Measurements from ENCODE around the gene CSGALNACT2. TPM values are rescaled to one million over a fixed set of nuclear protein-coding genes. Genes with fewer than 3 reads are reported as not detected.
A peak's percentile ranks its signal among the peaks of the same experiment; 100 is the strongest.

Gene CSGALNACT2
- 12.3 and 14.1 TPM in 2 replicates for total RNA-seq (2013; cell fraction: nucleolus; rRNA removed)
- total RNA-seq (2014; rRNA removed) (5.1 and 6.4 TPM in 2 replicates), total RNA-seq (2014; rRNA removed; fragmentation: Illumina TruSeq; extraction: Trizol) (6.0 and 6.3 TPM in 2 replicates), total RNA-seq (2021) (7.6 and 8.4 TPM in 2 replicates), polyA plus RNA-seq (2011; rRNA removed) (12.6 and 18.8 TPM in 2 replicates), polyA plus RNA-seq (2014; fragmentation: Illumina TruSeq; extraction: Trizol) (12.3 and 18.3 TPM in 2 replicates), polyA plus RNA-seq (2014; fragmentation: Nextera tagmentation; extraction: Ambion mirVana) (1 to 10 TPM; 2.5 to 4.0 TPM), polyA plus RNA-seq (2014; rRNA removed) (7.4 and 10.1 TPM in 2 replicates), polyA plus RNA-seq (2016; fragmentation: Nextera tagmentation; extraction: Ambion mirVana) (1 to 10 TPM; 9.0 to 9.9 TPM), polyA minus RNA-seq (2011; rRNA and poly(A)+ RNA removed) (5.5 and 7.8 TPM in 2 replicates), Bru-seq, nascent RNA (percentile 88 among the genes with signal in this experiment), BruChase-seq, experiment 1, labeled RNA remaining after a 6-hour chase (percentile 82 among the genes with signal in this experiment), BruChase-seq, experiment 2, labeled RNA remaining after a 2-hour chase (percentile 89 among the genes with signal in this experiment)
- 5.7 TPM for polyA plus RNA-seq (2011; ENCODE audit: low read depth)
- polyA plus RNA-seq (2011; cell fraction: cytosol; rRNA removed) = 4.6 and 6.2 TPM in 2 replicates
- polyA plus RNA-seq (2011; cell fraction: nucleus; rRNA removed) = 12.0 and 12.8 TPM in 2 replicates
- polyA plus RNA-seq (2012) = 8.0 and 10.6 TPM in 2 replicates
- polyA minus RNA-seq (2011; cell fraction: cytosol; rRNA and poly(A)+ RNA removed) = 3.2 and 3.5 TPM in 2 replicates
- polyA minus RNA-seq (2011; cell fraction: nucleus; rRNA and poly(A)+ RNA removed) = 2.5 and 3.7 TPM in 2 replicates
- long read RNA-seq, experiment 1, partial matches to known transcripts = 1 of 3 reads
- long read RNA-seq, experiment 1, other reads (novel, unspliced or antisense) = 0 of 3 reads
- long read RNA-seq, experiment 2, partial matches to known transcripts = 4 of 9 reads
- long read RNA-seq, experiment 2, other reads (novel, unspliced or antisense) = 3 of 9 reads

GRCh38 chr10:43138021-43138756 lies at the start of gene CSGALNACT2:
CSGALNACT2 (plus strand) TSS chr10:43138445; CDS start chr10:43155150, 16,705 bp downstream.
- peak within 1 kb of the TSS; percentile 83 for H3K4me2 ChIP-seq (ENCODE audit: control insufficient read depth, insufficient read depth)
- H3K36me3 ChIP-seq (ENCODE audit: control insufficient read depth in 2 of 2, insufficient read depth in 2 of 2, low read length in 1 of 2) = no peaks in the 10 kb centered on the region
- in situ Hi-C loops (cut with MboI) = loop anchor here (10.0 to 25.0 kb wide), 3 partner anchors 274 to 583 kb away; partner anchors contain the start of genes HNRNPF and ZNF33B
- ATAC-seq (peak; percentile 87), FAIRE-seq (no peak), DNase-seq (ENCODE audit: low read depth, low spot score) (no peak)
- H3K27ac ChIP-seq (ENCODE audit: control insufficient read depth, insufficient read depth) = peak within 1 kb of the TSS; percentile 82
- no peaks in the 10 kb centered on the region for H3K9me3 ChIP-seq (replicated peaks; ENCODE audit: control insufficient read depth, insufficient read depth, low read length)
- peaks cover 32% of the 10 kb centered on the region for H3K4me1 ChIP-seq (ENCODE audit: control insufficient read depth, insufficient read depth, low read length)
- H2AFZ ChIP-seq (ENCODE audit: control insufficient read depth, low read depth, low read length) = peak within 1 kb of the TSS; percentile 78
- SMC1A ChIA-PET (ENCODE audit: uncharacterized antibody, unreplicated experiment) = interaction anchor here (1.1 to 2.7 kb wide), 4 partner anchors 14 to 25 kb away, joined by 3 to 8 read pairs (median 5); no protein-coding TSS in a partner anchor
- CTCF ChIA-PET = interaction anchor here (0.7 to 3.5 kb wide), 6 partner anchors 18 to 252 kb away, joined by 3 to 17 read pairs (median 5); no protein-coding TSS in a partner anchor
- RAD21 ChIA-PET (ENCODE audit: unreplicated experiment) = interaction anchor here (0.6 to 2.0 kb wide), 6 partner anchors 12 to 370 kb away, joined by 3 to 9 read pairs (median 4); no protein-coding TSS in a partner anchor
- no peaks in the 10 kb centered on the region for H3K27me3 ChIP-seq (replicated peaks in 1 of 2; ENCODE audit: control insufficient read depth in 2 of 2, insufficient read depth in 2 of 2, low read length in 1 of 2)
- intact Hi-C loops (cut with micrococcal nuclease; ENCODE audit: unreplicated experiment) = loop anchor here (5.0 to 10.0 kb wide), 2 partner anchors 269 to 503 kb away; partner anchors contain the start of genes HNRNPF and ZNF33B
- no TSS peak for BruUV-seq (replicated peaks)
- H3K4me3 ChIP-seq = peak within 1 kb of the TSS; percentile 91
- peak within 1 kb of the TSS; percentile 88 for H3K9ac ChIP-seq (ENCODE audit: control insufficient read depth, insufficient read depth, low read length)
- no peaks in the 10 kb centered on the region for H4K20me1 ChIP-seq (ENCODE audit: control insufficient read depth, insufficient read depth)
- WGBS (ENCODE audit: insufficient coverage, insufficient replicate concordance, low lambda C conversion rate, missing lambda C conversion rate) = under 1% methylated on average over 72 of the region's 93 CpGs
- H3K79me2 ChIP-seq (ENCODE audit: control insufficient read depth, insufficient read depth, low read length) = peaks cover 49% of the 10 kb centered on the region
- POLR2A ChIA-PET = interaction anchor here (0.7 to 2.2 kb wide), 3 partner anchors 9 to 83 kb away, joined by 4 to 7 read pairs (median 5); no protein-coding TSS in a partner anchor
- no peak; the same call in 1 of the 2 replicates for TF ChIP-seq HDAC2 (IDR thresholded peaks at IDR 0.05)
- TF ChIP-seq IRF5 (IDR thresholded peaks at IDR 0.05; ENCODE audit: borderline replicate concordance) = no peak
- TF ChIP-seq RUNX3 (IDR thresholded peaks at IDR 0.05; ENCODE audit: low read length) = peak; percentile 5; the same call in 1 of the 2 replicates
- peak; percentile 14 to 77; a peak in 2 of 4 replicates for TF ChIP-seq BHLHE40 (IDR thresholded peaks at IDR 0.05; ENCODE audit: borderline replicate concordance in 1 of 2, low read depth in 2 of 2, low read length in 1 of 2)
- TF ChIP-seq MYB (IDR thresholded peaks at IDR 0.05; ENCODE audit: borderline replicate concordance, low read depth, low read length) = no peak
- peak in 1 of 2 experiments; percentile 84; a peak in 2 of 3 replicates for TF ChIP-seq EGR1 (IDR thresholded peaks at IDR 0.05; ENCODE audit: borderline replicate concordance in 1 of 2, low read depth in 2 of 2, low read length in 2 of 2)
- peak; percentile 72; the same call in 1 of the 2 replicates for TF ChIP-seq NKRF (conservative IDR thresholded peaks at IDR 0.05)
- TF ChIP-seq HCFC1 (IDR thresholded peaks at IDR 0.05; ENCODE audit: low read length) = peak; percentile 38; the same call in 1 of the 2 replicates
- peak; percentile 86 for TF ChIP-seq POLR2A (IDR thresholded peaks at IDR 0.05; ENCODE audit: low read depth, low read length)
- TF ChIP-seq EZH2 (IDR thresholded peaks at IDR 0.05; ENCODE audit: borderline replicate concordance, control insufficient read depth, low read depth, low read length) = no peak
- TF ChIP-seq RB1 (IDR thresholded peaks at IDR 0.05; ENCODE audit: borderline replicate concordance) = no peak
- no peak for TF ChIP-seq WRNIP1 (IDR thresholded peaks at IDR 0.05; ENCODE audit: borderline replicate concordance, low read depth, low read length)
- TF ChIP-seq ATF7 (IDR thresholded peaks at IDR 0.05; ENCODE audit: low read depth) = no peak
- no peak for TF ChIP-seq NR2C2 (IDR thresholded peaks at IDR 0.05; ENCODE audit: borderline replicate concordance, control insufficient read depth, insufficient read length, low read depth)
